OCI-LY1 (cell line): ENCODE results near the gene NCKAP5L.

Experiments used
- EZH2 ChIP-seq: fragments of 200-600 bp; sonication (generic), shearing (Covaris generic); IDR thresholded peaks from 2 replicates; pipeline ENCODE4 v1.8.0; 2017; ENCODE audit warnings: borderline replicate concordance, mixed run types, mild to moderate bottlenecking, antibody characterized with exemption, low read length, moderate library complexity, mixed read lengths
- TF ChIP-seq, protein P1 (sequence below): fragments of 200-600 bp; sonication (generic), shearing (Covaris generic); IDR thresholded peaks from 2 replicates; pipeline ENCODE4 v1.5.1; 2017; ENCODE audit warnings: mild to moderate bottlenecking, antibody characterized with exemption, low read length, moderate library complexity, mixed read lengths

DNA sequence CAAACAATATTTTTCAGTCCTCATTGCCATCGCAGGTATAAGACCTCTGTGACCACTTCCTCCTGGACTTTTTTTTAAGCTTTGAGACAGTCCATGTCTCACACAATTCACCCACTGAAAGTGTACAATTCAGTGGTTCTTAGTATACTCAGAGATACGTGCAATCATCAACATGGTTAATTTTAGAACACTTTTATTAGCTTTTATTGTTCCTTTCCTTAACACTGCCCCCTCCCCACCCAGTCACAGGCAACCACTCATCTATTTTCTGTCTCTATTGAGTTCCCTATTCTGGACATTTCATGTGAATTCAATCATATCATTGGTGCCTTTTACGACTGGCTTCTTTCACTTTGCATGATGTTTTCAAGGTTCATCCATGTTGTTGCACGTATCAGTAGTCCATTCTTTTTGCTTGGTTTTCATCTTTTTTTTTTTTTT is 16.2 kb downstream of the NCKAP5L start:
- TF ChIP-seq, protein P1, sequence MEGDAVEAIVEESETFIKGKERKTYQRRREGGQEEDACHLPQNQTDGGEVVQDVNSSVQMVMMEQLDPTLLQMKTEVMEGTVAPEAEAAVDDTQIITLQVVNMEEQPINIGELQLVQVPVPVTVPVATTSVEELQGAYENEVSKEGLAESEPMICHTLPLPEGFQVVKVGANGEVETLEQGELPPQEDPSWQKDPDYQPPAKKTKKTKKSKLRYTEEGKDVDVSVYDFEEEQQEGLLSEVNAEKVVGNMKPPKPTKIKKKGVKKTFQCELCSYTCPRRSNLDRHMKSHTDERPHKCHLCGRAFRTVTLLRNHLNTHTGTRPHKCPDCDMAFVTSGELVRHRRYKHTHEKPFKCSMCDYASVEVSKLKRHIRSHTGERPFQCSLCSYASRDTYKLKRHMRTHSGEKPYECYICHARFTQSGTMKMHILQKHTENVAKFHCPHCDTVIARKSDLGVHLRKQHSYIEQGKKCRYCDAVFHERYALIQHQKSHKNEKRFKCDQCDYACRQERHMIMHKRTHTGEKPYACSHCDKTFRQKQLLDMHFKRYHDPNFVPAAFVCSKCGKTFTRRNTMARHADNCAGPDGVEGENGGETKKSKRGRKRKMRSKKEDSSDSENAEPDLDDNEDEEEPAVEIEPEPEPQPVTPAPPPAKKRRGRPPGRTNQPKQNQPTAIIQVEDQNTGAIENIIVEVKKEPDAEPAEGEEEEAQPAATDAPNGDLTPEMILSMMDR = no peak
- TF ChIP-seq EZH2 = no peak
